Measurements from ENCODE around the gene CRHR1.
"Not testable (repeated sequence)": the region's sequence is repeated elsewhere in the genome, so short reads cannot be mapped to it uniquely, and the experiment has no call there.

CRHR1 gene

DNA sequence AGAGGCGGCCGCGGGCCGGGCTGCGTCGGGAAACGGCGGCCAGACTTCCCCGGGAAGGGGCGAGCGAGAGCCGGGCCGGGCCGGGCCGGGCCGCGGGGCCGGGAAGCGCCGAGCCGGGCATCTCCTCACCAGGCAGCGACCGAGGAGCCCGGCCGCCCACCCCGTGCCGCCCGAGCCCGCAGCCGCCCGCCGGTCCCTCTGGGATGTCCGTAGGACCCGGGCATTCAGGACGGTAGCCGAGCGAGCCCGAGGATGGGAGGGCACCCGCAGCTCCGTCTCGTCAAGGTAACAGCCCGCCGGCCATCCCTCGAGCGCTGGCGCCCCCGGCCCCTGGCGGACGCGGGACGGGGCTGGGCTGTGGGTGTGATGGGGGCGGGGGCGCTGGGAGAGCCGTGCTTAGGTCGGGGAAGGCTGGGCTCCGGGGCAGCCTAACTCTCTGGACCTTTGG is at the start of gene CRHR1:
Gene CRHR1 (plus strand): TSS at position 28 of the 448 bp plus-strand sequence. CDS start 225 bp downstream, at position 253.
- DNase-seq = no peak

DNA sequence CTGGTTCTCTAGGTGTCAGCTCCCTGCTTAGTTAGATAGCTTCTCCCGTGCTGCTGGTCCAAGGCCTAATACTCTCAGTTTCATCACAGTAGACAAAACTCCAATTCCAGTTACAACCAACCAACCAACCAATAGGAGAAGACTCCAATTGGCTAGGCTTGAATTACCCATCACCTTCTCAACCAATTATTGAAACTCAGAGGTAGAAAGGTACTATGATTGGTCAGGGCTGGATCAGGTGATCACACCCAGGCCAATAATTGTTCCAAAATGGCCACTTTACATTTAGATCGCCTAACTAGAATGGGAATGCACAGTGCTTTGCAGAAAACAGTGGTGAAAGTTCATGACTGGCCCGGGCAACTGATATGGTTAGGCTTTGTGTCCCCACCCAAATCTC is 49.5 kb upstream of the CRHR1 start:
- in situ Hi-C loops (cut with MboI; ENCODE audit: low pct_unique_long_range_greater_than_20kb, low sequenced_read_pairs) = no loop called here

More for the DNA sequence above, at the start of gene CRHR1:
- in situ Hi-C loops (cut with MboI; ENCODE audit: low pct_unique_long_range_greater_than_20kb, low sequenced_read_pairs) = no loop called here

DNA sequence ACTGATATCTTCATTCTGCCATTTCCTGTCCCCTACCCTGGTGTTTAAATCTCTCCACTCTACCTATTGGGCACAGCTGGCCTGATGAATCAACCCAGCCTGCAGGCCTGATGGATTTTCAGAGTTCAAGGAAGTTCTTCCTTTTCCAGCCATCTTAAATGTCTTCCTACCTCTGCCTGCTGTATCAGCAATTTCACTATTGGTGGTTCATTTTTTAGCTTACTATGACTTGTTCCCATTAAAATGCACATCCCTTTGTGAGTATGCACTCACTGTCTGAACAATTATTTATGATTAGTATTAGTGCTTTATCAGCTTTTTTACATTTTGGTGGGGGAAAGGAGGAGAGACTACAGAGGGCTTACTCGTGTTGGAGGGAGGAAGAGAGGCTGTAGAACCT is 48.6 kb upstream of the CRHR1 start:
- no peak for DNase-seq
- in situ Hi-C loops (cut with MboI; ENCODE audit: low pct_unique_long_range_greater_than_20kb, low sequenced_read_pairs) = no loop called here

More for the DNA sequence above, 49.5 kb upstream of the CRHR1 start:
- DNase-seq = no peak

DNA sequence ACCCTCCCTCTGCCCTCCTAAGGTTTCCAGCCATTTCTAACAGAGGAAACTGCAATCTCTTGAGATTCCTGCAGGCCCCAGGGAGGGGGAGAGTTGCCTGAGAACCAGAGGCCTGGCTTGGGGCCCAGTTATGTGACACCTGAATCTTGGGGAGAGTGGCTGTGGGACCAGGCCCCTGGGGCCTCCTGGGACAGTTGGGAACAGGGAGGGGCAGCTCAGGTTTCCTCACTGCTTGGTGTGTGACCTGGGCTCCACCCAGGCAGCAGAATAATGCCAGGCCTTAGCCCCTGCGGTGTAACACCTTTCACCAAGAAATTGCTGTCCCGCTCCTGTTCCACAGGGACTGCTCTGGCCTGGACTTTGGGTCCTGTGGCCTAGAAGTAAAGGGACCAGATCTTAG is 44.3 kb upstream of the CRHR1 start:
- DNase-seq = no peak
- in situ Hi-C loops (cut with MboI; ENCODE audit: low pct_unique_long_range_greater_than_20kb, low sequenced_read_pairs) = no loop called here

DNA sequence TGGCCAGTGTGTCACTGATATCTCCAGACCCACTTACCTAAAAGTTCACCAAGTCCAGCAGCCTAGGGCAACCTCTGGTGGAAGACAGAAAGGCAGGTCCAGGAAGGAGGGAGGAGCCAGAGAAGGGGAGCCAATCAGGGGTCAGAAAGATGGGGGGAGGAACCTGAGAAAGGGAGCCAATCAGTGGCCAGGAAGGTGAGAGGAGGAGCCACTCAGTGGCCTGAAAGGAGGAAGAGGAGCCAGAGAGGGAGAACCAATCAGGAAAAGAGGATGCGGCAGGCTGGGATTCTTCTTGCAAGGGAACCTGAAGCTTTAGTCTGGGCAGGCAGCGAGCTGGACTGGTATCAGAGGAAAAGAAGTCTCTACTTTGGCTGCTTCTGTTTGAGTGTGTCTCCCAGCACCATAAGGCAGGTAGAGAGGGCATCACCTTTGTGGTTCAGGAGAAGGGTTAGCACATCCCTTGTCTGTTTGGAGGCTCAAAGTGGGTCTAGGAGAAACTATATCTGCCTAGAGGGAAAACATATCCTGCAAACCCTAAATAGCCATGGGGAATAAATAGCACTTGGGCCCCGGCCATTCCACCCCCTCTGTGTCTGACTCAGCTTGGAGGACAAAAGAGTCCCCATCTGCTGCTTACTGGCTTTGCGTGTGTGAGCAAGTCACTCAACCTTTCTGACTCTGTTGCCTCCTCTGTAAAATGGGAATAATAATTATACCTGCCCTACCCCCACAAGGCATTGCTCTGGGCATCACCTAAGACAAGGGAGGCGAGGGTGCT is 43.4 kb upstream of the CRHR1 start:
- in situ Hi-C loops (cut with MboI; ENCODE audit: low pct_unique_long_range_greater_than_20kb, low sequenced_read_pairs) = no loop called here
- peak; percentile 61 for DNase-seq

DNA sequence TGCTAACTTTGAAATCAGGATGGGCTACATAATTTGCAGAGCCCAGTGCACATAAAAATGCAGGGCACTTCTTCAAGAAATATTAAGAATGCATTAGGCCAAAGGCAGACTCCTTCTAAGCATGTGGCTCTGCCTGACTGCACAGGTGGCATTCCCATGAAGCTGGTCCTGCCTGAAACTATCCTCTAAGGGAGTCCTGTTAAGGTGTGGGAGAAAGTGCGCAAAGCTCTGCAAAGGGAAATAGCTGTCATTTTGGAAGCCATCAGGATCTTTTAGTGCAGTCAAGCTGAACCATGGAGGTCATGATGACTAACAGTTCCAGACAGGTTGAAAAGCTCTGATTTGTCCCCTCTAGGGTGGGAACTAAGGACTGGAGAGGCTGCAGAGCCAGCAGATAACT is 41.9 kb upstream of the CRHR1 start:
- in situ Hi-C loops (cut with MboI; ENCODE audit: low pct_unique_long_range_greater_than_20kb, low sequenced_read_pairs) = no loop called here
- no peak for DNase-seq

GRCh38 chr17:45743626-45744326 is 40.3 kb upstream of the CRHR1 start:
- in situ Hi-C loops (cut with MboI; ENCODE audit: low pct_unique_long_range_greater_than_20kb, low sequenced_read_pairs) = no loop called here
- no peak for DNase-seq

DNA sequence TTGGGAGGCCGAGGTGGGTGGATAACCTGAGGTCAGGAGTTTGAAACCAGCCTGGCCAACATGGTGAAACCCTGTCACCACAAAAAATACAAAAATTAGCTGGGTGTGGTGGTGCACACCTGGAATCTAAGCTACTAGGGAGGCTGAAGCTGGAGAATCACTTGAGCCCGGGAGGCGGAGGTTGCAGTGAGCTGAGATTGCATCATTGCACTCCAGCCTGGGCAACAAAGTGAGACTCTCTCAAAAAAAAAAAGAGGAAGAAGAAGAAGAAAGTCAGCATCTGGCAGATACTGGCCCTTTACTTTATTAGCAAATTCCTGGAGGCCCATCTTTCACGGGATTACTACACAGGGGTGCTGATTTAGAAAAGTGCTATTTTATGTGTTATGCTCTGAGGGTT is 39.3 kb upstream of the CRHR1 start:
- not testable (repeated sequence) for DNase-seq

GRCh38 chr17:45745601-45746494 is 38.3 kb upstream of the CRHR1 start:
- in situ Hi-C loops (cut with MboI; ENCODE audit: low pct_unique_long_range_greater_than_20kb, low sequenced_read_pairs) = no loop called here
- no peak for DNase-seq

More for the DNA sequence above, 39.3 kb upstream of the CRHR1 start:
- in situ Hi-C loops (cut with MboI; ENCODE audit: low pct_unique_long_range_greater_than_20kb, low sequenced_read_pairs) = not testable (repeated sequence)

GRCh38 chr17:45747911-45748310 is 36.2 kb upstream of the CRHR1 start:
- no peak for DNase-seq
- in situ Hi-C loops (cut with MboI; ENCODE audit: low pct_unique_long_range_greater_than_20kb, low sequenced_read_pairs) = no loop called here

- no peak for DNase-seq
- in situ Hi-C loops (cut with MboI; ENCODE audit: low pct_unique_long_range_greater_than_20kb, low sequenced_read_pairs) = no loop called here
Observed at GRCh38 chr17:45748731-45749310, 35.3 kb upstream of the CRHR1 start.

GRCh38 chr17:45749831-45750335 is 34.2 kb upstream of the CRHR1 start:
- DNase-seq = no peak
- in situ Hi-C loops (cut with MboI; ENCODE audit: low pct_unique_long_range_greater_than_20kb, low sequenced_read_pairs) = no loop called here

DNA sequence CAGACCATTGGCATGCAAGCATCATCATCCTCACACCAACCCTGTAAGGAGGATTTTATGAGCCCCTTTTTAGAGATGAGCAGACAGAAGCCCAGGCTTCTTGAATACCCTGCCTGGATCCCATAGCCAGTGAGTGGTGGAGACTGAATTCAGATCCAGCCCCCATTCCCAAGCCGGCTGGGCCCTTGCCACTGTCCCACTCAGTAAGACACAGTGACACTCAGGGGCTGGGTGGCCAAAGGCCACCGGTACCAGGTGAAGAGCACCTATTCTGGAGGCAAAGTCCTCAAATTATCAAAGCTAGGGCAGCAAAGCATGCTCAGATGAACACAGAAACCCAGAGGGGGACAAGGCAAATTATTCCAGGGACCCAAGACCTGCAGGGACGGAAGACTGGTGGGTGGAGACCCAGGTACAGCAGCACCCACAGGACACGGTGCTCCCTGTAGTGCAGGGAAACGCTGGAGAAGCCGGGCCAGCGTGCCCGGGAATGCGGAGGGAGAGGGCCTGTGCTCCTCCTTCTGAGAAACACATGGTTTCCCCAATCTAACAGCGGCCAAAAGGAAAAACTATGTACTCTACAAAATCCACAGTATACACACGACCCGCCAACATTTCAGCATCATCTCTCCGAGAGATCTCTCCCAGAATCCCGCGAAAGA is 33.2 kb upstream of the CRHR1 start:
- DNase-seq = no peak
- in situ Hi-C loops (cut with MboI; ENCODE audit: low pct_unique_long_range_greater_than_20kb, low sequenced_read_pairs) = no loop called here

GRCh38 chr17:45751466-45751865 is 32.7 kb upstream of the CRHR1 start:
- no peak for DNase-seq
- in situ Hi-C loops (cut with MboI; ENCODE audit: low pct_unique_long_range_greater_than_20kb, low sequenced_read_pairs) = no loop called here

DNA sequence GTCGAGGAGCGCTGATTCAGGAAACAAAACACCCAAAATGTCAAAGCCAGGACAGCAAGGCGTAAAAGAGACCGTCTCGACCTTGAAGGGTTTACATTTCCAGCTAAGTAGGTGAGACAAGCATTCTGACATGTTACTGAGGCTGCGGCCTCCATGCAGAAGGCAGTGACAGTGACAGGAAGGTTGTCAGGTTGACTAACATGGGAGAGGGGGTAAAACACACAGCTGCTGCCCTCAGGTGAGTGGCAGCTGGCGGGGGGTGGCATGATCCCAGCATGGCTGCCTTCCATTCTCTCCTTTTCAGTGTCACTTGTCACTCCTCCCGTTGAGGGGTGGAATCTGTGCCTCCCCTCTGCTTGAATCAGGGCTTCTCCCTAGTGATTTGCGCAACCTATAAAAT is 31.9 kb upstream of the CRHR1 start:
- in situ Hi-C loops (cut with MboI; ENCODE audit: low pct_unique_long_range_greater_than_20kb, low sequenced_read_pairs) = no loop called here
- no peak for DNase-seq

- in situ Hi-C loops (cut with MboI; ENCODE audit: low pct_unique_long_range_greater_than_20kb, low sequenced_read_pairs) = no loop called here
- no peak for DNase-seq
Observed at GRCh38 chr17:45753645-45754225, 30.4 kb upstream of the CRHR1 start.

DNA sequence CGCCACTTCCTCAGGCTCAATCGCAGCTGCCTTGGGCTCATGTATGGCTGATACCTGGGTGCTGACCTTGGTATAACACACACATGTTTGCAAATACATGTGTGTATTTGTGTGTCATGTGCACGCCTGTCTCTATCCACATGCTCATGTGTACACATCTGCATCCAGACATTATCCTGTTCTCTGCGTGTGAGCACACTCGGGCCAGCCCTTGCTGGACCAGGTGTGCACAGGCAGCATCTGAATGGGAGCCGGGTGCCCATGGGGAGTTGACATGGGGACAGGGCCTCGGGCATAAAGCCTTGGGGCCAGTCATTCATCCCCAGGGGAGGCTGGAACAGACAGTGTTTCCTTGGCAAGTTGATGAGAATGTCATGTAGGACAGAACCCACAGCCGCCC is 29.1 kb upstream of the CRHR1 start:
- in situ Hi-C loops (cut with MboI; ENCODE audit: low pct_unique_long_range_greater_than_20kb, low sequenced_read_pairs) = no loop called here
- DNase-seq = no peak

DNA sequence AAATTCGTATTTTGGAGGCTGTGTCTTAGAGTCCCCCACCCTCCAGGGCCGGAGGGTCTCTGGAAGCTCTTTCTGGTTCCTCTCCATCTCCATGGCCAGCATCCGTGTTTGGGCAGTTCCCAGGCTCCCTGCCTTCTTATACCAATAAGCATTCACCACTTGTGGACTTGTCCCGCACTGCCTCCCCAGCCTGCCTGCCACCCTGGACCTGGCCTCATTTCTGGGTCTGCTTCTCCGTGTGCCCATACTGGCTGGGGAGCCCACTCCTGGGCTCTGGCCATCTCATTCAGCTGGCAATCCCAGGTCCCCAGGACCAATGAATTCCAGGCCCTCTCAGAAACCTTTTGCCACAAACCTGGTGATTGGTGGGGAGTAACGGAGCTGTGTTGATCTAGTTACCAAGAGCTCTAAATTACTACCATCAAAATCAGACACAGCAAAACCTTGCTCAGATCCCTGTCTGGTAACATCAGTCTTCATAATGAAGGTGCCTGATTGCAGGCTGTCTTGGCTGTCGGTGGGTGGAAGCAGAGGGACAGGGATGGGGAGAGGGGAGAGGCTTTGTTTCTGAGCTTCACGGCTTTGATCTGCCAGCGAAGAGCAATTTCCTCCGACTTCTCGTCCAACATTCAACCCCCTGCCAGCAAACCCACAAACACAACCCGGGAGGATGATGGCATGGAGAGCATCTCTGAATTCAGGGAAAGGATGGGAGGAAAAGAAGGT is 27.7 kb upstream of the CRHR1 start:
- no peak for DNase-seq

More for the DNA sequence above, 27.7 kb upstream of the CRHR1 start:
- in situ Hi-C loops (cut with MboI; ENCODE audit: low pct_unique_long_range_greater_than_20kb, low sequenced_read_pairs) = no loop called here
